GM23338 (cell line): Measurements from ENCODE around the gene THAP8. TPM values are rescaled to one million over a fixed set of nuclear protein-coding genes. Genes with fewer than 3 reads are reported as not detected.

Experiments
- ATAC-seq: fragments of 200-7000 bp; cut with Tn5 transposase; 3 replicates; pipeline ENCODE4 v1.9.1; 2020
- DNase-seq: peaks from one replicate; pipeline ENCODE4 v3.0.0-alpha.2; 2015; ENCODE audit warnings: low spot score
- H2AFZ ChIP-seq: fragments of 200-600 bp; sonication (generic); 2 replicates; pipeline ENCODE4 v1.8.0; 2016; ENCODE audit warnings: antibody characterized with exemption, mild to moderate bottlenecking, moderate library complexity
- H3F3A ChIP-seq: fragments of 200-600 bp; sonication (generic); replicated peaks from 2 replicates; pipeline ENCODE4 v1.8.0; 2017; ENCODE audit warnings: antibody characterized with exemption, mixed run types, low read depth
- H3K27ac ChIP-seq: fragments of 200-600 bp; sonication (generic); 2 replicates; pipeline ENCODE4 v1.6.1; 2016; ENCODE audit warnings: low read depth
- H3K27me3 ChIP-seq: fragments of 200-600 bp; sonication (generic); 2 replicates; pipeline ENCODE4 v1.8.0; 2016; ENCODE audit warnings: mild to moderate bottlenecking, mixed run types, moderate library complexity; ENCODE audit not compliant: insufficient read depth
- H3K36me3 ChIP-seq: fragments of 200-600 bp; sonication (generic); 2 replicates; pipeline ENCODE4 v1.8.0; 2016; ENCODE audit warnings: mild to moderate bottlenecking; ENCODE audit not compliant: insufficient read depth
- H3K4me1 ChIP-seq: fragments of 200-600 bp; sonication (generic); 2 replicates; pipeline ENCODE4 v1.8.0; 2016; ENCODE audit warnings: mild to moderate bottlenecking, moderate library complexity; ENCODE audit not compliant: insufficient read depth
- H3K4me2 ChIP-seq: fragments of 200-600 bp; sonication (generic); 2 replicates; pipeline ENCODE4 v1.7.1; 2017; ENCODE audit warnings: mixed run types
- H3K4me3 ChIP-seq: fragments of 200-600 bp; sonication (generic); 2 replicates; pipeline ENCODE4 v1.6.1; 2016; ENCODE audit warnings: mixed run types
- H3K79me2 ChIP-seq: fragments of 200-600 bp; sonication (generic); replicated peaks from 2 replicates; pipeline ENCODE4 v1.8.0; 2017; ENCODE audit warnings: mild to moderate bottlenecking; ENCODE audit not compliant: insufficient read depth
- H3K9me2 ChIP-seq: fragments of 200-600 bp; sonication (generic); 2 replicates; pipeline ENCODE4 v1.8.0; 2017; ENCODE audit not compliant: insufficient read depth
- H4K20me1 ChIP-seq: fragments of 200-600 bp; sonication (generic); replicated peaks from 2 replicates; pipeline ENCODE4 v1.8.0; 2017; ENCODE audit warnings: mild to moderate bottlenecking; ENCODE audit not compliant: insufficient read depth
- H3K27ac Mint-ChIP-seq: 2 replicates; pipeline ENCODE4 v1.8.0; 2020; ENCODE audit warnings: inconsistent platforms, mild to moderate bottlenecking, moderate library complexity, mixed read lengths
- H3K27me3 Mint-ChIP-seq: 3 replicates; pipeline ENCODE4 v1.8.0; 2022; ENCODE audit warnings: low read depth, mild to moderate bottlenecking, moderate library complexity, mixed read lengths, inconsistent platforms; ENCODE audit not compliant: insufficient read depth, poor library complexity
- H3K36me3 Mint-ChIP-seq: 3 replicates; pipeline ENCODE4 v1.8.0; 2021; ENCODE audit warnings: low read depth, mild to moderate bottlenecking, inconsistent platforms, moderate library complexity, mixed read lengths
- H3K4me1 Mint-ChIP-seq: 3 replicates; pipeline ENCODE4 v1.8.0; 2020; ENCODE audit warnings: mild to moderate bottlenecking, inconsistent platforms, mixed read lengths
- H3K4me3 Mint-ChIP-seq: 3 replicates; pipeline ENCODE4 v1.8.0; 2021; ENCODE audit warnings: moderate library complexity, mild to moderate bottlenecking, inconsistent platforms, mixed read lengths
- H3K9me3 Mint-ChIP-seq: 3 replicates; pipeline ENCODE4 v1.8.0; 2020; ENCODE audit warnings: moderate library complexity, mild to moderate bottlenecking, inconsistent platforms, mixed read lengths
- CREB1 ChIP-seq: fragments of 250-450 bp; sonication (Bioruptor Pico); IDR thresholded peaks from 2 replicates; pipeline ENCODE4 v1.5.0; 2020; ENCODE audit warnings: low read depth, mild to moderate bottlenecking, moderate library complexity
- CTCF ChIP-seq, 2 experiments: fragments of 200-600 bp in 1 of 2; sonication (generic) in 1 of 2; conservative IDR thresholded peaks; 2 replicates each; pipeline versions ENCODE4 v1.5.1 to v1.6.1; 2016 to 2017; ENCODE audit warnings: antibody characterized with exemption in 2 of 2, low read depth in 2 of 2, mild to moderate bottlenecking in 2 of 2, moderate library complexity in 1 of 2
- ETS1 ChIP-seq: IDR thresholded peaks from 2 replicates; pipeline ENCODE4 v1.6.1; 2016; ENCODE audit warnings: antibody characterized with exemption
- EZH2 ChIP-seq: fragments of 200-600 bp; sonication (generic); IDR thresholded peaks from one replicate; pipeline ENCODE4 v1.8.0; 2017; ENCODE audit warnings: antibody characterized with exemption, mild to moderate bottlenecking, low read depth; ENCODE audit not compliant: unreplicated experiment
- EZH2phosphoT487 ChIP-seq: fragments of 200-600 bp; sonication (generic); IDR thresholded peaks from one replicate; pipeline ENCODE4 v1.8.1; 2018; ENCODE audit warnings: antibody characterized with exemption; ENCODE audit not compliant: unreplicated experiment
- JUNB ChIP-seq: IDR thresholded peaks from one replicate; pipeline ENCODE4 v1.6.1; 2016; ENCODE audit warnings: antibody characterized with exemption; ENCODE audit not compliant: unreplicated experiment
- NANOG ChIP-seq: IDR thresholded peaks from 2 replicates; pipeline ENCODE4 v1.6.1; 2016; ENCODE audit warnings: antibody characterized with exemption, borderline replicate concordance
- POLR2AphosphoS5 ChIP-seq: IDR thresholded peaks from 2 replicates; pipeline ENCODE4 v1.6.1; 2016; ENCODE audit warnings: antibody characterized with exemption, low read depth
- STAT1 ChIP-seq: IDR thresholded peaks from one replicate; pipeline ENCODE4 v1.6.1; 2016; ENCODE audit warnings: antibody characterized with exemption; ENCODE audit not compliant: unreplicated experiment
- ZNF114 ChIP-seq: fragments of 250-450 bp; sonication (Bioruptor Pico); IDR thresholded peaks from 2 replicates; pipeline ENCODE4 v1.5.0; 2020; ENCODE audit warnings: mild to moderate bottlenecking, moderate library complexity
- ZNF331 ChIP-seq: fragments of 250-450 bp; sonication (Bioruptor Pico); IDR thresholded peaks from 2 replicates; pipeline ENCODE4 v1.5.0; 2020; ENCODE audit warnings: low read depth, mild to moderate bottlenecking, moderate library complexity
- polyA plus RNA-seq: library from polyadenylated mRNA; unstranded; fragments of >200 nt; fragmentation: Nextera tagmentation; extraction: Ambion mirVana; gene quantifications from 2 replicates; pipeline ENCODE4 v1.2.1, GENCODE V29; 2016
- total RNA-seq: library from RNA; depleted of rRNA; stranded (reverse); fragments of >200 nt; shearing (Covaris generic); gene quantifications from 2 replicates; pipeline ENCODE4 v1.2.3, GENCODE V29; 2014
- TF ChIP-seq, protein P1 (sequence below): IDR thresholded peaks from one replicate; pipeline ENCODE4 v1.6.1; 2018; ENCODE audit warnings: antibody characterized with exemption; ENCODE audit not compliant: unreplicated experiment

Gene THAP8
- total and polyA plus RNA-seq, 2 experiments from 2014 or later: 12.7 to 13.7 TPM

GRCh38 chr19:36032251-36033104, 21.6 kb downstream of the THAP8 start, which contains the start of gene CLIP3:
TSS of gene CLIP3 (minus strand) at chr19:36032873. CDS start at chr19:36032357, 516 bp downstream.
- TF ChIP-seq POLR2AphosphoS5 (peak; percentile 54), EZH2phosphoT487 (no peak)
- peak; percentile 91 for ATAC-seq
- H3K9me3 Mint-ChIP-seq: no peaks in the 10 kb centered on the region
- Histone ChIP-seq H4K20me1 (no peaks in the 10 kb centered on the region; the same call in 1 of the 2 replicates), H2AFZ (peak within 1 kb of the TSS; percentile 95), H3K36me3 (no peaks in the 10 kb centered on the region), H3K4me2 (peak within 1 kb of the TSS; percentile 87), H3K27ac (no peak within 1 kb of the TSS), H3K79me2 (no peaks in the 10 kb centered on the region), H3K9me2 (no peaks in the 10 kb centered on the region), H3K4me3 (peak within 1 kb of the TSS; percentile 96), H3K4me1 (peaks cover 6% of the 10 kb centered on the region; the same call in 1 of the 2 replicates), H3F3A (0 out of 2 replicates have a peak, but pooled peaks cover 3% of the 10 kb centered on the region), H3K27me3 (no peaks in the 10 kb centered on the region)
- DNase-seq: peak; percentile 87
- H3K36me3 Mint-ChIP-seq: no peaks in the 10 kb centered on the region; the same call in 2 of the 3 replicates
- H3K4me3 Mint-ChIP-seq: peak within 1 kb of the TSS; percentile 86
- peaks cover 2% of the 10 kb centered on the region; the same call in 1 of the 3 replicates for H3K4me1 Mint-ChIP-seq
- no peak within 1 kb of the TSS for H3K27ac Mint-ChIP-seq
- peaks cover 21% of the 10 kb centered on the region for H3K27me3 Mint-ChIP-seq

- Mint-ChIP-seq H3K4me3 (peak overlapping the region; percentile 40), H3K27me3 (peaks cover 20% of the 10 kb centered on the region), H3K9me3 (no peaks in the 10 kb centered on the region), H3K27ac (no peak overlapping the region), H3K36me3 (peaks cover 4% of the 10 kb centered on the region; the same call in 1 of the 3 replicates), H3K4me1 (peaks cover 2% of the 10 kb centered on the region; the same call in 1 of the 3 replicates)
- H3K27me3 ChIP-seq: no peaks in the 10 kb centered on the region
- H3K36me3 ChIP-seq: no peaks in the 10 kb centered on the region
- H3K27ac ChIP-seq: no peak overlapping the region
- peaks cover 6% of the 10 kb centered on the region; the same call in 1 of the 2 replicates for H3K4me1 ChIP-seq
- H3K9me2 ChIP-seq: no peaks in the 10 kb centered on the region
- H2AFZ ChIP-seq: no peak overlapping the region
- H3K4me3 ChIP-seq: no peak overlapping the region
- H4K20me1 ChIP-seq: no peaks in the 10 kb centered on the region; the same call in 1 of the 2 replicates
- no peak for ATAC-seq
- H3K79me2 ChIP-seq: no peaks in the 10 kb centered on the region
- DNase-seq: no peak
- no peak overlapping the region for H3K4me2 ChIP-seq
- H3F3A ChIP-seq: 0 out of 2 replicates have a peak, but pooled peaks cover 3% of the 10 kb centered on the region
- TF ChIP-seq CREB1 (CRISPR knock-in tag): no peak
- TF ChIP-seq EZH2phosphoT487: no peak
- TF ChIP-seq, protein P1, sequence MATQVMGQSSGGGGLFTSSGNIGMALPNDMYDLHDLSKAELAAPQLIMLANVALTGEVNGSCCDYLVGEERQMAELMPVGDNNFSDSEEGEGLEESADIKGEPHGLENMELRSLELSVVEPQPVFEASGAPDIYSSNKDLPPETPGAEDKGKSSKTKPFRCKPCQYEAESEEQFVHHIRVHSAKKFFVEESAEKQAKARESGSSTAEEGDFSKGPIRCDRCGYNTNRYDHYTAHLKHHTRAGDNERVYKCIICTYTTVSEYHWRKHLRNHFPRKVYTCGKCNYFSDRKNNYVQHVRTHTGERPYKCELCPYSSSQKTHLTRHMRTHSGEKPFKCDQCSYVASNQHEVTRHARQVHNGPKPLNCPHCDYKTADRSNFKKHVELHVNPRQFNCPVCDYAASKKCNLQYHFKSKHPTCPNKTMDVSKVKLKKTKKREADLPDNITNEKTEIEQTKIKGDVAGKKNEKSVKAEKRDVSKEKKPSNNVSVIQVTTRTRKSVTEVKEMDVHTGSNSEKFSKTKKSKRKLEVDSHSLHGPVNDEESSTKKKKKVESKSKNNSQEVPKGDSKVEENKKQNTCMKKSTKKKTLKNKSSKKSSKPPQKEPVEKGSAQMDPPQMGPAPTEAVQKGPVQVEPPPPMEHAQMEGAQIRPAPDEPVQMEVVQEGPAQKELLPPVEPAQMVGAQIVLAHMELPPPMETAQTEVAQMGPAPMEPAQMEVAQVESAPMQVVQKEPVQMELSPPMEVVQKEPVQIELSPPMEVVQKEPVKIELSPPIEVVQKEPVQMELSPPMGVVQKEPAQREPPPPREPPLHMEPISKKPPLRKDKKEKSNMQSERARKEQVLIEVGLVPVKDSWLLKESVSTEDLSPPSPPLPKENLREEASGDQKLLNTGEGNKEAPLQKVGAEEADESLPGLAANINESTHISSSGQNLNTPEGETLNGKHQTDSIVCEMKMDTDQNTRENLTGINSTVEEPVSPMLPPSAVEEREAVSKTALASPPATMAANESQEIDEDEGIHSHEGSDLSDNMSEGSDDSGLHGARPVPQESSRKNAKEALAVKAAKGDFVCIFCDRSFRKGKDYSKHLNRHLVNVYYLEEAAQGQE: no peak
- no peak for TF ChIP-seq ZNF331
- TF ChIP-seq CTCF (conservative IDR thresholded peaks at IDR 0.05; ENCODE audit: low read depth in 2 of 2): no peak
- no peak for TF ChIP-seq EZH2
- TF ChIP-seq POLR2AphosphoS5: no peak
- TF ChIP-seq JUNB: no peak
- no peak for TF ChIP-seq ETS1
- TF ChIP-seq ZNF114: no peak
- TF ChIP-seq NANOG: no peak
- no peak for TF ChIP-seq STAT1
Measured at GRCh38 chr19:36031308-36031707, 22.8 kb downstream of the THAP8 start.
